A204.1 (cell line): ENCODE measurements around the gene NAV2.

Experiments used
- FAIRE-seq: peaks from 2 replicates; lab custom pipeline; 2012; peaks lifted over from hg19 to GRCh38; lab: Jason Lieb, UNC

NAV2 gene

DNA sequence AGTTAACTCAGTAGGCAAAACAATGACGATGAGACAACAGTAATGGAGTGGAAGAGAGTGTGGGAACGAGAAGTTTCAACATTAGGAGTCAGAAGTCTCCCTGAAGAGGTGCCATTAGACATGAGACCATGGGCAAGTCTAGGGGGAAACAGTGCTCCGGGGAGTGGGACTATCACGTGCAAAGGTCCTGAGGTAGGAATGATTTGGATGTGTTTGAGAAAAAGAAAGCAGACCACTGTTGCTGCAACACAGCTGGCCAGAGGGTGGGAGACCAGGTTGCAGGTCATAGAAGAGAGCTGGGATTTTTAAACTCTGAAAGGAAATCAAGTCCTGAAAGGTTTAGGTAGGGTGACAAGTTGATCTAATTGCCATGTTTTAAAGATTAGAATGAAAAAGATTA, 63.0 kb downstream of the NAV2 start:
- FAIRE-seq = no peak

DNA sequence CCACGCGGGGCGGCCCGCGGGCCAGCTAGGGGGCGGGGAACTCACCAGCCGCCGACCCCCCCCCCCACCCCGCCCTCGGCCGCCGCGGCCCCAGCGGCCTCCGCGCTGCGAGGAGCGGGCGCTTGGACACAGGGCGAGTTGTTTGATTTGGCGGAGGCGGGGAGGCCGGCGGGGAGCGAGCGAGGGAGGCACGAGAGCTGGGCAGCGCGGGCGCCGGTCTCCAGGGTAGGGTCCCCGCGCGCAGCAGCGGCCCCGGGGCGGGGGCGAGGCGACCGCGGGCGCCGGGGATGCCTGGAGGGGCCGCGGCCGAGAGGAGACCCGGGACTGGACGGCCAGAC, 64.4 kb downstream of the NAV2 start:
- no peak for FAIRE-seq

DNA sequence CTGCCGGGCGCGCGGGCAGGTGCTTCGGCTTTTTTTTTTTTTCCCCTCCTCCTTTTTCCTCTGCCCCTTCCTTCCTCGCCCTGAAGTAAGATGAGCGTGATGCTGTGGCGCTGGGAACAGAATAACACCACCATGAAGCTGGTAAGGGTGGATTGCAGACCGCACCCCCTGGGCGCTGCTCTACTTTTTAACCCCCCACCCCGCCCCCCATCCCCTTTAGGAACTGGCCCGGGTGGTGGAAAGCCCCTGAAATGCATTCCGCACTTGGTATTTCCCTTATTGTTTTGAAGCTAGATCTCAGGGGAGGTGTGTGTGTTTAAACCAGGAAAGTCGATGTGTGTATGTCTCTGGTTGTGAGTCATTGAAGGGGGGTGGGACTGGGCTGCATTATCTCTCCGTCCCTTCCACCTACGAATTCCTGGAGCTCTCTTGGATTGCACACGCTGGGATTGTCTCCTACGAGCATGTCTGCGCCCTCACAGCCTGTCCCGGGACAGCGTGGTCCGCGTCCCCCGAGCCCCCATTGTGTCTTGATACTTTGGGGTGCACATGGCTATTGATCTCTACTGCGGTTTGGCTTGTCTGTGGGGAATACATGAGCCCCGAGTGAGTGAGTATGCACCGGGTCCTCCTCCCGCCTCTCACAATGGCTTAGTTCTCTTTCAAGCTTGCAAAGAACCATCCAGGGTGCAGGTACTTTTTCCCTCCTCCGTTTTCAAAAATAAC, 64.9 kb downstream of the NAV2 start:
- FAIRE-seq = no peak

DNA sequence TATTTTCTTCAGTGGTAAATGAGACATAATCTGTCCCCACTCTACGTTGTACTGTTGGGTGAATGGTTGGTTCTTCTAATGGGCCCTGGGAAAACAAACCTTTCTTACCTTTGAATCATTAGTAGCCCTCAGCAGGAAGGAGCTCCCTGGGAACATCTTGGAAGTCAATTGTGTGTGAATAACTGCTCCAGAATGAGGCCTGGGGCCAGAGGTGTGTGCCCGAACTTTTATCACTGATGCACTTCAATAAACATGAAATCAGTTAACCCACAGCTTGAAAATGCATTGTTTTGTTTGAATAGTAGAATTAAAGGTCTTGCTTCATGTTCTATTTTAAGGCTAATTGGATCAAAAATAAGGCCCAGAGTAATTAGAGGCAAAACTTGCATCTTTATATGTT, 67.1 kb downstream of the NAV2 start:
- FAIRE-seq = no peak

DNA sequence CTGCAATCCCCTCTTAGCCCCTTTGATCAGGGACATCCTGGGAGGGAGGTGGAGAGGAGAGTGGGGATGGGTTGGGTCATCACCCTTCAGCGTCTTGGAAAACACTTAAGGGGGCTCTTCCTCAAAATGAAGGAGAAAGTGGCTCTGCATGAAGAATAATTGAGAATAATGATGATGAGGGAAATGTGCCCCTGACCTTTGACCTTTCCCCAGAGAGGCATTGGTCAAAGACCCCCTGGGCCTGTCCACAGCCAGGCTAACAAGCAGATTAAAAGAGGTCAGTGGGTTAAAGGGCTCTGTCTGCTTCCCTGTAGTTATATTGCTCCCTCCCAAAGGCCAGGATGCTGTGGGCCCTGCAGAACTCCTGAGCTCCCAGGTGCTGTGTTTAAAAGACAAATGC, 68.7 kb downstream of the NAV2 start:
- FAIRE-seq = no peak

DNA sequence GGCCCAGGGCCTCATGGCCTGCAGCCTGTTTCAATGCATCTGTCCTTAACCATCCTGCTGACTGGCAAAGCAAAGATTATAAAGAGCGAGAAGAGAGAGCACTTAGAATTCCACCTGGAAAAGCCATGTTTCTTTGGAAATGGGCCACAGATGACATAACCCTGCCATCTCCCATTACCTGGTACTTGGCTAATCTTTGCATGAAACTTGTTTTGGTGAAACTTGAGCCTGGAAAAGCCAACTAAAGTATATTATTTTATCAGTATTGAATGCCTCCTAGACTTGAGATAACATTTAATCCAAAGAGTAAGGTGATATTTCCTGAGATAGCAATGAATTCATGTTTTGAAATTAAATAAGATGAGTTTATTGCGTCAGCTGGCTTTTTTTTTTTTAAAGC, 72.6 kb downstream of the NAV2 start:
- no peak for FAIRE-seq

DNA sequence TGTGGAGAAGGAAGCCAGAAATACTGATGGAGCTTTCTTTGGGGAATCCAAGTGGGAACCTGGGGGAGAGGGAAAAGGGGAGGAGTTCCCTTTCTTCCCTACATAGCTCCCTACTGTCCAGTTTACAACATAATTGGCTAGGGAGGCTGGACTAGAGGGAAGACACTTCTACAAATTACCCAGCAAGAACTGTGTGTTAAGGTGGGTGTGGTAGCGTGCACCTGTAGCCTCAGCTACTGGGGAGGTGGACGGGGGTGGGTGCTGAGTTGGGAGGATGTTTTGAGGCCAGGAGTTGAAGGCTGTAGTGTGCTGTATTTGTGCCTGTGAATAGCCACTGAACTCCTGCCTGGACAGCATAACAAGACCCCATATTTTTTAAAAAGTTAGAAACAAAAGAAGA, 74.0 kb downstream of the NAV2 start:
- no peak for FAIRE-seq

DNA sequence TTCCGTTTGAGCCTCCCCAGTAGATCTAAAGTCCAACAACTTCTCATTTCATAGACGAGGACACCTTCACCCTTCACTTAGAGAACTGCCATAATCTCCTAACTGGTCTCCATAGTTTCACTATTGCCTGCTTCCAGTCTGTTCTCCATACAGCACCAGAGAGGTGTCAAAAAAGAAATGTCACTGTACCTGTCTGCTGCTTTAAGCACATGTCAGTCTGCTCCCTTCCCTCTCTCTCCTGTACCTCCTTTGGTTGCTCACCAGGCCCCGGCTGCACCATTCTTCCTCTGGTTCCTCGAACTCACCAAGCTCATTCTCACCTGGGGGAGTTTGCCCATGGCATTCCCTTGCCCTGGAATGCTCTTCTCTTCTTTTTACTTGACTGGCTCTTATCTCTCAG, 75.8 kb downstream of the NAV2 start:
- no peak for FAIRE-seq

DNA sequence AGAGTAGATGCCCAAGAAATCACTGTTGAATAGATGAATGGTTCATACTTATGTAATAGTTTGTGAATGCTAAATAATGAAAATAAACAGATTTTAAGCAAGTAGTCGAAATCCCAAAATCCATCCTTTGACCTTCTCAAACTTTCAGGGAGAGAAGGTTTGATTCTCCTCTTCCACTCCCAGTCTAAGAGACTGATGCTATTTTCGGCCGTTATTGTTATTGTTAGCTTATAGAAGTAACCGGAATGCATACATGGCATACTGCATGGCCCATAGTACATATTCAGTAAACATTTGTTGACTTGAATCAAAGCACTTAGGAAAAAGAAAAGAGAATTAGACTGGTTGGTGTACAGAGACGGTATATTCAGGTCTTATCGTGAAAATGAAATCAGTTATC, 76.6 kb downstream of the NAV2 start:
- no peak for FAIRE-seq

DNA sequence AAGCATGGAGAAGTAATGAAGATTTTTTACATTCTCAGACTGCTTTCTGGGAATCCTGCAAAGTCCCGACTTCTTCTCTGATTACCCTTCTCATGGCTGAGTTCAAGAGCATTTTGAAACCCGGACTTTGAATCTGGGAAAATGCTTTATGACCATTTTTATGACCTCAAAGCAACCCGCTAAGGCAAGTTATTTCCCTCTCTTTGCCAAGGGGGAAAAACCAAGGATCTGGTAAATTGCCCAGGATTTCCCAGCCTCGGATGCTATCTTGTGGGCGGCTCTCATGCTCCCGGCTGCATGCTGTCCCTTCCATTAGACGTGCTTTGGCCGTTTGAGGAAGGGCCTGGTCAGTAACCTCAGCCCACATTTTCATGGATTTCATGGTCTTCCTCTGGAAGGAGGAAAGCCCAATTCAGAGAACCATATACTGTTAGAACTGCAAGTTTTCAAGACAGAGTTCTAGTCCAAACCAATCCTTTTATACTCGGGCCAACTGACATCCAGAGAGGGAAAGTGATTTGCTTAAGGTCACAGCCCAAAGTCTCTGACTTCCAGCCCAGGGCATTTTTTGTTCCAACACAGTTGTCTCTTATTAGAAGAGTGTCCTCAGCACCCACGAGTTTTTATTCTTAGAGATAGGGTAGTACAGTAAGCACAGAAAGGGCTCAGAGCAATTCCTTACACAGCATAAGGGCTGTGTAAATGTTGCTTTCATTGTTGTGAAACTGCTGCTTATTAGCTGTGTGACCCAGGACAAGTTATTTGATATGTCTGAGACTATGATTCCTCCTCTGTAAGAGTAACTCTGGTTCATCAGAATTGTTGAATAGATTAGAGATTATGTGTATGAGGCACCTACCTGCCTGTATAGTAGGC, 77.4 kb downstream of the NAV2 start:
- no peak for FAIRE-seq

DNA sequence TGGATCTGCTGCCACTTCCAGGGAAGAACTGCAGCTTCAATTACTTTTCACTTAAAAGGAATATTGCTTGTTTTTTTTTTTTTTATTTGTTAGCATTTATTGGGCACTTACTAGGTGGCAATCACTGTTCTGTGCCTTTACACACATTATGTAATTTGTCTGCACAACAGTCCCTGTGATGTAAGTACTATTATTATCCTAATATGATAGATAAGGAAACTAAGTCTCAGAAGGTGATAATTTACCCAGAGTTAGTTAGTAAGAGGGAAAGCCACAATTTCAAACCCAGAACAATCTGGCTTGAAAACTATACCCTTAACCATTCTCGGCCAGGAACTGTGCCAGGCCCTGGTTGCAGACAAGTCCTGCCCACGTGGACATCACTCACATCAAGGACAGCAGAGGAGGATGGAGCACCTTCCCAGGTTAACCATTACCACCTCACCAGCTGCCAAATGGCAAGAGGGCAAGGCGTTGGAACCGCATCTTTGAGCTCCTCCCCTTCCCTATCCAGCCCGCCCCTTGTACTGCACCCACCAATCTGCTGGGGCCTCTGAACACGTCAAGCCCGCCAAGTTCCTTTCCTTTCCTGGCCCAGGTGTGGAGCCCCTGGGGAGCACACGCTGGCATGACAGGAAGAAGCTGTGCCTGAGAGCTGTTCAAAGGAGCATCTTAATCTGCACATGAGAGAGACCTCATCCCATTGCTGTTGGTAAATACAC, 78.4 kb downstream of the NAV2 start:
- no peak for FAIRE-seq

DNA sequence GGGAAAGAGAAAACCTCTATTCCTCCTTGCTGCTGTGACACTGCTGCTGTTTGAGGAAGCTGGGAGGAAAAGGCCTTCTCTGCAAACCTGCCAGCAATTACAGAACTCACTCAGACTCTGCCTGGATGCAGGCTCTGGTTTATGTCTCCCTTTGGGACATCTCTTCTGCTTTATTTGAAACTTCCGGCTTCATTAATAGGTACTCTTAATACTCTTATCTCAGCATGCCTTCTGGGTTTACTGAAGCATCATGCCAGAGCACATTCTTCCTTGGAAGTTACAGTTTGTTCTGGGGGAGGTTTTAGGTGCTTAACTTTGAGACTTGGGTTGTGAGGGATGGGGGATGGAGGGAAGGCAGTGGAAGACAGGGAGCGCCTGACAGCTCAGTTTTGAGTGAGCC, 79.9 kb downstream of the NAV2 start:
- FAIRE-seq = no peak

DNA sequence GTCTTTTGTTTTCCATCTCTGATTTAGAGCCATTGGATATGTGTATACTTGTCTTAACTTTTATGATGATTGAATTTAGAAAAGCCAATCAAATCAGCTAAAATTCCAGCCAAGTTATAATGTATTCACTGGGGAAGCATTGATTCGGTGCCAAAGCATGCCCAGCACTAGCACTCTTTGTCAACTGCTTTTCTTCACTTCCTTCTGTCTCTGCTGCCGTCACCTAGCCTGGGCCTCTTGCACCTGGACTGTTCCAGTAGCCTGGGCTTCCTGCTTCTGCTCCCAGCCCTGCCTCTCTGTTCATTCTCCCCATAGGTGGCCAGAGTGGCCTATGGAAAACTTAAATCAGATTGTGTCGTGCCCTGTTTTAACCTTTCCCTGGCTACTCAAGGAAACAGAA, 80.7 kb downstream of the NAV2 start:
- no peak for FAIRE-seq

DNA sequence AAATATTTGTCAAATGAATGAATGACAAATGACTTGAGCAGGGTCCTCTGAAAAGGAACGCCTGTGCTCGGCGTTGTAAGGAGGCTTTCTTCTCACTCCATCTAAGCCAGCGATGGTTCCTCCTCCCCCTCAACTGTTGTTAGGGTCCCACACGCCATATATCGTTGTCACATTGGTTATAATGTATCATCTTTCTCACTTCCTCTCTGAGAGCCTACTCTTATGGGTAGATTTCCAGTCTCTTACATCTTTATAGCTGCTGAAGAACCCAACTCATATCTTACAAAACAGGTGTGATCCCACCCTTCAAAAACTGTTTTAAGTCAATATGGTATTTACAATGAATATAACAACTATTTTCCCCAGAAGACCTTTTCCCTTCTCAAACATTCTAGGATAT, 81.5 kb downstream of the NAV2 start:
- FAIRE-seq = no peak

DNA sequence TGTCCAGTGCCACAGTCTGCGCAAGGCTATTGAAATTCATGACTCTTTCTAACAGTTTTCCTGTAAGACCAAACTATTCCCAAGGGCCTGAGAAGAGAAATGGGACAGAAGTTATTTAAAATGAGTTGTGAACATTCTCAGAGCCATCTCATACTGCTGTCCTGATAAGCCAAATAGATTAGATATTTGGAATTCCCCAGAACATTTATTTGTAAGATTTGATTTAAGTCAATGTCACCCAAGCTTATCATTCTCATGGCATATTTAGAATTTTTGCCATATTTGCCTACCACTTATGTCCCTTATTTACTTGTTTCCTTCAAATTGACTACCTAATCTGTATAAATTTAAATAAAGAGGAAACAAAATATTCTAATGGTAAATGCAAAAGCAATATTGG, 82.4 kb downstream of the NAV2 start:
- no peak for FAIRE-seq

DNA sequence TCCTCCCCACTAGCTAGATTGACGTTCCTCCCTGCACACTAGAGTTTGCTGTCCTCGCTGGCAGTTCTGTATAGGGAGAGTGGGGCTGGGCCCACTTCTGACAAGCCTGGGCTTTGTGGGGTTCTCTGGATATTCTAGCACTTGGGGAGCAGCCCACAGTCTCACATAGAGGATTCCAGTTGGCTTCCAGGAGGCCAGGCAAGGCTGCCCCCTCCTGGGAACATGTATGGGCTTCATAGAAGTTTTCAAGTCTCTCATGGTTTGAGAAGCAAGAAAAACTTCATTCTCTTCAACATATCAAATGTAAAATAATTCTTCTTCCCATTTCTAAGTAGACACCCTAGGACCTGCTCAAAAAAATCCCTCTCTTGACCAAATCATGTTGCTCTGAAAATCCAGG, 87.5 kb downstream of the NAV2 start:
- no peak for FAIRE-seq

DNA sequence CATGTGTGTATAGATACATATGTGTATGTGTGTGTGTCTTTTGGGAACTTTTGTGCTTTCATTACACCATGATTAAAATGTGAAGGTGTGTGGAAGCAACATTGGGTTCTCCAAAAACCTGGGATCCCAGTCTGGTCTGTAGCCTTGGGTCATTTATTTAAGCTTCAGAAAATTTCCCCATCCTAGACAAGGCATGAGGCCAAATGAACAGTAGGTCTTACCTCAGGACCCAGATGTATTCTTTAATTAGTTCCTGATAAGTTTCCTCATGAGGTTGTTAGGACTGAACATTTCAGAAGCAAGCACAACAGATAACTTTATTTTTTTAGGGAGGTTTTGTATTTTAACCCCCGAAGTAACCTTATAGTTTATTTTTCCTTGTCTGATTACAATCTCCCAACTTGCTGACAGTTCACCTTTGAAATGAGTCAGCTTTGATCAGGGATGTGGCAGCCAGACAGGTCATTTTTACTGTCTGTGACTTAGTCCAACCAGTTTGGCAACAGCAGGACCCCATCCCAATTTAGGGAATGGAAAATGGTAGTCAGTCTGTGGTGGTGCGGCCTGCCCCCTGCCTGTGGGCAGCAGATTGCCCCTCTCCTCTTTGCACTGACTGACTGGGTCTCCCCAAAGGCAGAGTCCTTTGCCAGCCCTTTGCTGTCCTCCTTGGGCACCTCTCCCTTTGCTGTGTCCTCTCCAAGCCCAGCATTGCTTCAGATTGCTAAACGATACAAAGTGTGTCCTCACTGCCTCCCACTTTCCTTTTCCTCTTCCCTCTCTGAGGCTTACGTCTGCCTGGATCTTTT, 88.3 kb downstream of the NAV2 start:
- FAIRE-seq = no peak

DNA sequence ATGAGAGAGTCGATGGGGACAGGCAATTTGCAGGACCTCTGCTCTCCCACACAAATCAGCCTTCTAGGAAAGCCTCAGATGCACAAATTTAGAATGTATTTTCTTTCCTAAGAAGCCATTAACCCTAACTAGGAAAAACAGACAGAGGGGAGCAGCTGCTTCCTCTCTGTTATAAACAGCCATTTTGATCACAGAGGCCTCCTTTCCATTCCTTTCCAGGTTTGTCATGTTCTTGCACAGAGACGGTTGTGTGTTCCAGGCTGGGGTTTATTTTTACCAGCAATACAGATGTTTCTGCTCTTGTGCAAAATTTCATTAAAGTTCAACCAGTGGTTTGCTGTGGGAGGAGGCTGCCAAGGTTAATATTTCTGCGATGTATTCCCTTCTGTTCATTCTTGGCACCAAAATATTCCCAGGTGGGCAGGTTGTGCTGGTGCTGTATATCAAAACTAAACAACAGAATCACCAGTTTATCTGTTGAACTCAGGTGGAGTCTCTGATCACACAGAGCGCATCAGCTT, 90.2 kb downstream of the NAV2 start:
- no peak for FAIRE-seq

DNA sequence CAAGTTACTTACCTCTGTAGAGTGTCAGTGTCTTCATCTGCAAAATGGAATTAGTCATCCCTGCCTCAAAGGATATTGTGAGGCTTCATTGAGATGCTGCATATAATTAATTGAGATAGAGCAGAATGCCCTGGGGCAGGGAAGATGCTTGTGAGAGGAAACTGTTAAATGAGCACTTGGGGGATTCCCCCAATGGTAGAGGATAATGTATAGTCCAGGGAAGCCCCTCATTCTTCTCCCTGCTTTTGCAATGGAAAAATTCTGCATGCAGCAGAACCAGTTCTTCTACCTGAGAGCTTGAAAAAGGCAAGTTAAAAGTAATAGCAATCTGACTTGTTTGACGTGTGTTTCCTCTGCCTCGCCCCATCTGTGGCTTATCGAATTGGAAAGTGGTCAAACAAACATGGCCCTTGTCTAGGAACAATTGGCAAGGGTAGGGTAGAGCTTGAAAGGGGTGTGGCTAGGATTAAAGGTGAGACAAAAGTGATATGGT, 90.9 kb downstream of the NAV2 start:
- FAIRE-seq = no peak

DNA sequence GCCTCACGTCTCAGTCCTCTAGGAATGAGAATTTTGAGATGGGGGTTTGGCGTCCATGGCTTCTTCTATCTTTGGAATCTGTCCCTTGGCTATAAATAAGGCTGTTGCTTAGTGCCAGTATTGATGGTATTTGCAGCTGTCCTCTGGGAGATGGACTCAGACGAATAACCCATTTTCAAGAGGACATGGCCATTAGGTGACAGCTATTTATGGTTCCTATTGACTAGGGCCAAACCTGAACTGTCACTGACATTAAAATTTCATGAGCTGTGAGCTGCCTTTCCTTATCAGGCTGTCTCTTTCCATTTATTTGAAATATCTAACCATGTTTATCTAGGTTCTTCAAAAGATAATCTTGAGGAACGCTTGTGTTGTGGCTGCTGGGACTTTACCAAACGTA, 92.7 kb downstream of the NAV2 start:
- FAIRE-seq = no peak

DNA sequence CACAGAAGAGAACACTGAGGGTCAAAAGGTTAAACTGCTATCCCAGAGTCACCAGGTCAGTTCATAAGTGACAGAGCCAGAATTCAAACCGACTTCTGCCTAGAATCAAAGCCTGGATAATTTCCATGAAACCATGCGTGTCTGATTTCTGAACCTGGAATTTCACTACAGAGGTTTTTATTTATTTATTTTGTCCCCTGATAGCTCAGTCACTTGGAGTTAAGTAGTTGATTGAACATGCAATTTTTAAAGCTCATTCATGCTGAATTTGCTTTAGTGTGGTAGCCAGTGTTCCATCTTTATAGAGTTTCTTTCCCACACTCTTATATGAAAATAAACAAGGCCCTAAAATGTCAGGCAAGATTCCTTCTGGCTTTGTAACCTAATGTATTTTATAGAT, 93.2 kb downstream of the NAV2 start:
- no peak for FAIRE-seq

DNA sequence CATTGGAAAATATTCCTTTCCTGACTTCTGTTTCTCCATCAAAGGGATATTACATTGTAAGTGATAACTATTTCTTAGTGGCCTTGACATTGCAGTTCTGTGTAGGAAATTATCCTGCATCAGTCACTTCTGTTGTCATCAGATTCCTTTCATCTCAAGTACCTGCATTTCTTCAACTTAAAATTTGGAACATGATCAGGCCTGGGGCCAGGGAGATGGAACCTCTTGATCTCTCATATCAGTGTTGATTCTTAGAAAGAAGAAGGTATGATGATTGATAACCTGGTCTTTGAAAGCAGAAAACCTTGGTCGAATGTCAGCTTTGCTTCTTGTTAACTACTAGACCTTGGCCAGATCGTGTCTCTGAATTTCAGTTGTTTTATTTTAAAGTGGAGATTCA, 93.6 kb downstream of the NAV2 start:
- no peak for FAIRE-seq
